HG02840 (cell line): Measurements from ENCODE around the gene PLXNB1.
"Not testable (repeated sequence)": the region's sequence is repeated elsewhere in the genome, so short reads cannot be mapped to it uniquely, and the experiment has no call there.

Experiments
- ATAC-seq: cut with Tn5 transposase; IDR thresholded peaks from one replicate; pipeline ENCODE4 v1.9.1; 2021; ENCODE audit warnings: mild to moderate bottlenecking, moderate library complexity, moderate number of reproducible peaks; ENCODE audit not compliant: unreplicated experiment, low FRiP score

The PLXNB1 gene

DNA sequence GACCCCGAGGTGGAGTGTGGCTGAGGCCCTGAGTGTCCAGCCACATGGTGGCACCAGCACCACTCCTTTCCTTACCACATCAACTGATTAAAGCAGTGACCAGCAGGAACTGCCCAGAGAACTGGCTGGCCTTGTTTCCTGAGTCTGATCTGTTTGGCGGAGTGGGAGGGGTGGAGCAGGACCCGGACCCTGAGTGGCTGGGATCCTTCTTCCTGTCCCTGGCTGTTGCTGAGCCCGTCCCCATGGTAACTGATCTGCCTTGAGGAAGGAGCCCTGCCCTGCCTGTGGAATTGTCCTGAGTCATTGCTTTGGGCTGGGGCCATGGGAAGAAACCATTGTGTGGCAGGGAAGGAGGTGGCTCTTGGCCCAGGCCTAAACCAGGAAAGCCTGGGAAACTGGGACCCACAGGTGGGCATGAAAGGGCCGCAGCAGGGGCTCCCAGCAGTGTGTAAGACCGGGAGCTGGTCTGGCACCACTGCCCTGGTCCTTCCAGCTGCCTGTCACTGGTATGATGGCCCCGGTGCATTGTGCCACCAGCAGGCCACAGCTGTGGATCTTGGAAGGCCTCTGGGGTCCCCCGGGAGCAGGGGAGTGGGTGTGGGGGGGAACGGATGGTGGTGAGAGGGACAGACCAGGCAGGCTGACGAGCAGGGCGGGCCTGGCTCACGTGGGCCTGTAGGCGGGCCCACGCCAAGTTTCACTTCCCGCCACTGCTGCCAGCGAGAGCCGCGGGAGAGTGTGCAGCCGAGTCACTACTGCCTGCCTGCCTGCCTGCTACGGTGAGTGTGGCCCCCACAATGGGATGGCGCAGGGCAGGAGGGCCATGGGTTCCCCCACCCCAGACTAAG is 35.9 kb upstream of the PLXNB1 start:
- ATAC-seq: peak; percentile 66

DNA sequence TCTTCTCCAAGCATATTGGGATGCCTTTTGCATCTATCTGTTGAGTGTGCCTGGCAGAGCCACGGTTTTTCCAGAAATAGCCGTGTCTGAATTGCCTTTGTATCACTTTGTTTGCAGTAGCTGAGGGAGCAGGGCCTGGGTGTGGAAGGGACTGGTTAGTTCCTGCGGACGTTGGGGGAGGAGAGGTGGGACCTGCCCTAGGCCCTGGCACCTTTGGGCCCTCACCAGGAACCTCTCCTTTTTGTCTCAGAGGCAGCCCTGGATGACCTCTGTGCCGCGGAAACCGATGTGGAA is 35.3 kb upstream of the PLXNB1 start:
- ATAC-seq: no peak

DNA sequence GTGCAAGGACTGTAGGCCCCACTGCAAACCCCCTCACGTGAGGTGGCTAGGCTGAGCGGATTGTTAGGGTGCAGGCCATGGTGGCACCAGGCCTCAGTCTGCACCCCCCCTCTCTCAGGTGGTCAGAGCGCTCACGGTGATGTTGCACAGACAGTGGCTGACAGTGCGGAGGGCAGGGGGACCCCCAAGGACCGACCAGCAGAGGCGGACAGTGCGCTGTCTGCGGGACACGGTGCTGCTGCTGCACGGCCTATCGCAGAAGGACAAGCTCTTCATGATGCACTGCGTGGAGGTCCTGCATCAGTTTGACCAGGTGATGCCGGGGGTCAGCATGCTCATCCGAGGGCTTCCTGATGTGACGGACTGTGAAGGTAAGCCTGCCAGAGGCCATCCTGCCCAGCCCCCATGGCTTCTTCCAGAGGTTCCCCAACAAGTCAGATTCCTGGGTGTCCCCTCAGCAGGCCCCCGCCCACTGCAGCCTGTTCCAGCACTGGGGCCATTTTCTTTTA is 34.9 kb upstream of the PLXNB1 start:
- no peak for ATAC-seq

DNA sequence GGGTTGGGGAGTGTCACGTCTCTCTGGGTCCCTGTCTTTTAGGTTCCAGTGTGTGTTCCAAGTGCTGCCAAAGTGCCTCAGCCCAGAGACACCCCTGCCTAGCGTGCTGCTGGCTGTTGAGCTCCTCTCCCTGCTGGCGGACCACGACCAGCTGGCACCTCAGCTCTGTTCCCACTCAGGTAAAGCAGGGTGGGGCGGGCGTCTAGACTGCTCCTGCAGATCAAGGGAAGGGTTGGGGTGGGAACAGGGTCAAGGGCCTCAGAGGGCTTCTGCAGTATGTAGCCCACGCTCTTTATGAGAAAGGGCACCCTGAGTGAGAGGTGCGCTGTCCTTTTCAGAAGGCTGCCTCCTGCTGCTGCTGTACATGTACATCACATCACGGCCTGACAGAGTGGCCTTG is 33.8 kb upstream of the PLXNB1 start:
- no peak for ATAC-seq

DNA sequence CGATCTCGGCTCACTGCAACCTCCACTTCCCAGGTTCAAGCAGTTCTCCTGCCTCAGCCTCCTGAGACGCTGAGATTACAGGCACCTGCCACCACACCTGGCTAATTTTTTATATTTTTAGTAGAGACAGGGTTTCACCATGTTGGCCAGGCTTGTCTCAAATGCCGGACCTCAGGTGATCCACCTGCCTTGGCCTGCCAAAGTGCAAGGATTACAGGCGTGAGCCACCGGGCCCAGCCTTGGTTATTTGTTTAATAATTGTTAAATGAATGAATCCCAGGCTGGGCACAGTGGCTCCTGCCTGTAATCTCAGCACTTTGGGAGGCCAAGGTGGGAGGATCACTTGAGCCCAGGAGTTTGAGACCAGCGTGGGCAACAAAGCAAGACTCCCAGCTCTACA is 31.9 kb upstream of the PLXNB1 start:
- not testable (repeated sequence) for ATAC-seq

DNA sequence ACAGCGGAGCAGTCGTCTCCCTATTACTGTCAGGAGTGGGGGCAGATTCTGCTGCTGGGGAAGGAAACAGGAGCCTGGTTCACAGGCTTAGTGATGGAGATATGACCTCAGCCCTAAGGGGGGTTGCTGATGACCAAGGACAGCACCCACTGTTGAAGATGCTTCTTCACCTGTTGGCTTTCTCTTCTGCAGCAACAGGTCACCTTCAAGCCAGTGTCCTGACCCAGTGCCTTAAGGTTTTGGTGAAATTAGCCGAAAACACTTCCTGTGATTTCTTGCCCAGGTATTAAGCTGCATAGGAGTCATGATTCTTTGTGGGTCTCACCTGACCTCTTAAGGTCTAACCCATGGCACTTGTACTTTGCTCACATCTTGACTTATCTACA is 30.6 kb upstream of the PLXNB1 start:
- no peak for ATAC-seq

DNA sequence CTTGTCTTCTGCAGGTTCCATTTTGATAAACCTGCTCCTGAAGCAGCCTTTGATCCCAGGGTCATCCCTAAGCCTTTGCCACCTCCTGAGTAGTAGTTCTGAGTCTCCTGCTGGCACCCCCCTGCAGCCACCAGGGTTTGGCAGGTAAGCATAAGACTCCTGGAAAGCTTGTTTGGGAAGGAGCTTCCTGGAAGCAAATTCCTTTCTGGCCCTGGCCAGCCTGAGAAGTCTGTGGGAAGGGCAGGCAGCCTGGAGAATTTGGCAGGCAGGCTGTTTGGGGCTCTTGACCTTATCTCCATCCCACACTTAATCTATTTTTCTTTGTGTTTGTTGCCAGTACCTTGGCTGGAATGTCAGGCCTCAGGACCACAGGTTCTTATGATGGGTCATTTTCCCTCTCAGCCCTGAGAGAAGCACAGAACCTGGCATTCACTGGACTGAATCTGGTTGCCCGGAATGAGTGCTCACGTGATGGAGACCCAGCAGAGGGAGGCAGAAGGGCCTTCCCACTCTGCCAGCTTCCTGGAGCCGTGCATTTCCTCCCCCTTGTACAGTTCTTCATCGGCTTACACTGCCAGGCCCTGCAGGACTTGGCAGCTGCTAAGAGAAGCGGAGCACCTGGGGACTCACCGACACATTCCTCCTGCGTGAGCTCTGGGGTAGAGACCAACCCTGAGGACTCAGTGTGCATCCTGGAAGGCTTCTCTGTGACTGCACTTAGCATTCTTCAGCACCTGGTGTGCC is 30.1 kb upstream of the PLXNB1 start:
- no peak for ATAC-seq

DNA sequence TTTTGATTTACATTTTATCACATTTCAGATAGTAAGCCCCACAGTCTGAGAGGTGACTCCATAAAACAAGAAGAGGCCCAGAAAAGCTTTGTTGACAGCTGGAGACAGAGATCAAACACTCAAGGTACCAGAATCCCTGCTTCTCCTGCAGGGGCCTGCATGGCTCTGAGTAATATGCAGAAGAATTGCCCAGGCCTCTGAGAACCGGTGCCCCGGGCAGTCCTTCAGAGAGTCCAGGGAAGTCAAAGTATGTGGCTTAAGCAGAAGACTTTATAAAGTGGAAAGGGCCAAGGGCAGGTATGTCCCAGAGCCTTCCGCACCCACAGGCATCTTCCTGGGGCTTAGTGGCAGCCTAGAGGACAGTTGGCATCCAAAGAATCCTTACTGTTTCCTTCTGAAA is 29.4 kb upstream of the PLXNB1 start:
- ATAC-seq: no peak

DNA sequence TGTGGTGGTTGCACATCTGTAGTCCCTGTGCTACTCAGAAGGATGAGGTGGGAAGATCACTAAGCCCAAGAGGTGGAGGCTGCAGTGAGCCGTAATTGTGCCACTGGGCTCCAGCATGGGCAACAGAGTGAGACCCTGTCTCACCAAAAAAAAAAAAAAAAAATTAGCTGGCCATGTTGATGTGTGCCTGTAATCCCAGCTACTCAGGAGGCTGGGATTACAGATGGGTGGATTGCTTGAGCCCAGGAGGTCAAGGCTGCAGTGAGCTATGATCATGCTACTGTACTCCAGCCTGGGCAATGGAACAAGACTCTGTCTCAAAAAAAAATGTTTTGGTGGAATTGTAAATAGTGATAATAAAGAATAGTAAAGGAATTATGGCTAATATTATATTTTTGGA is 26.6 kb upstream of the PLXNB1 start:
- no peak for ATAC-seq

DNA sequence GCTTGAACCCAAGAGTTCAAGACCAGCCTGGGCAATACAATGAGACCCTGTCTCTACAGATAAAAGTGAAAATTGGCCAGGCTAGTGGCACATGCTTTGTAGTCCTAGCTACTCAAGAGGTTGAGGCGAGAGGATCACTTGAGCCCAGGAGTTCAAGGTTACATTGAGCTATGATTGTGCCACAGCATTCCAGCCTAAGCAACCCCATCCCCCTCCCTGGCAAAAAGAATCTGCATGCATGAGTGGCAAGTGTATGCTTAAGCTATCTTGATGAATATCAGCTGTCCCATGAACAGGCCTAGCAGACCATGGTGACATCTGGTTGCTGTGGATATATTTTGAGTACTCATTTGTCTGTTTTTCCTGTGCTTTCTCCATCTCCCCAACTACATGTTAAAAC is 21.4 kb upstream of the PLXNB1 start:
- ATAC-seq: no peak

DNA sequence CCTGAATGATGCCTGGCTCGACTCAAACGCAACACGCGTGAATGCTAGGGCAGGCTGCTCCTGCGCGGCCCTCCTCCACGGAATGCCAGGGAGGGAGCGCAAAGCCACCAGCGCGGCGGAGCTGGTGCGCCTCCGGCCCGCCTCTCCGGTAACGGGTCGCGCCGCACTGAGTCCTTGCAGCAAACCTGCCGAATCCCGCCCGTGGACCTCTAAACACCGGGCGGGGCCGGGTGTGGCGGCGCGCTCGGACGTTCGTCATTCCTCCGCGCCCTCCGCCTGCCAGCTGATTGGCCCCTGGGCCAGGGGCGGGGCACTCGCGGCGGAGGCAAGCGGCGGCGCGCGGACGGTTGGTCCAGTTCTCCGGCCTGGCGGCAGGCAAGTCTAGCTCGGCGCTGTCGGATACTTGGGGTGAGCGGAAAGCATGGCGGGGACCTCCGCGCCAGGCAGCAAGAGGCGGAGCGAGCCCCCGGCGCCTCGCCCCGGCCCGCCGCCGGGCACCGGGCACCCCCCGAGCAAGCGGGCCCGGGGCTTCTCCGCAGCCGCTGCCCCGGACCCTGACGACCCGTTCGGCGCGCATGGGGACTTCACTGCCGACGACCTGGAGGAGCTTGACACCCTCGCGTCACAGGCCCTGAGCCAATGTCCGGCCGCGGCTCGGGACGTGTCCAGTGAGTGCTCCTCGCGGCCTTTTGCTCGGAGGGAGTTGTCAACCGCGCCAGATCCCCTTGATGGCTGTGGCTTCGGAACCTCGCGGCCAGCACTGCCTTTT is 16.7 kb upstream of the PLXNB1 start, which contains the start of gene ATRIP:
Gene ATRIP (plus strand): TSS at position 313 of the 769 bp plus-strand sequence. CDS start 109 bp downstream, at position 422.
- peak; percentile 89 for ATAC-seq

DNA sequence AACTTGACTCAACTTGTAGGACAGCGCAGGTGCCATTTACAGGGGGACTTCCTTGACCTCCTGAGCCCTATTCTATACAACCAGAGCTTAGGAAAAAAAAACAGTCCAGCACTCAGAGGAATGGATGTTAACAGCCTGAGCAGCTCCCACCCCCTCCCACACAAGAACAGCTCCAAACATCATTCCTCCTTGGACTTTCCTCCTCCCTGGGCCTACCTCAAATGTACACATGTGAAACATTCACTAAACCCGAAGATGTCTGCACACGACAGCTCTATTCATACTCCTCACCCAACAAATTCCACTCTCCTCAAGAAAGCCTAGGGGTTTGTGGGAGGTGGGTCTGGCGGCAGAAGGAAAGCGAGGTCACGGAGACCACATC is 16.1 kb upstream of the PLXNB1 start:
- no peak for ATAC-seq

DNA sequence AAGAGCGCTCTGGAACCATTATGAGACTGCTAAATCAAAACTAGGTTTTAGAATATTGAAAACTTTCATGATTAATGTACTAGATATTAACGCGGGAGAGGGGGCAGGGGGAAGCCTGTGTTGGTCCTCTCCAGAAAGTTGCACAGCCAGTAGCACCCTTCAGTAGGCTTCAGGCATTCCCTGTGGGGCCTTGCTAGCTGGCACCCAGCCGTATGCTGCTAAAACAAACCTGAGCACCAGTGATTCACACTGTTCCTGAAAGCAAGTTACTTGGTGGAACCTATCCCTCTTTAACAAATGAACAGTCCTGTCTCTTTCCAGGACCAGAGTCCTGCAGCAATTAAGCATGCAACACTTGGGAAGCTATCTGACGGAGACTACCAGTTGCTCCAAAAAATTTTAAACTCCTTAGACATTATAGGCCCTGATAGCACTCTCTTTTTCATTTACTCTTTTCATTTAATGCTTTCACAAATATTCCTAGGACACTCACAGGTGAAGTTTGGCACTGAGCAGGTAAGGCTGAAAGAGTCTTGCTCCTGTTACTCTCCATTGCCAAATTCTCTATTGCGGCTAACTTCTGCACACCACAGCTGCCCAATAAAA is 15.5 kb upstream of the PLXNB1 start:
- ATAC-seq: no peak

DNA sequence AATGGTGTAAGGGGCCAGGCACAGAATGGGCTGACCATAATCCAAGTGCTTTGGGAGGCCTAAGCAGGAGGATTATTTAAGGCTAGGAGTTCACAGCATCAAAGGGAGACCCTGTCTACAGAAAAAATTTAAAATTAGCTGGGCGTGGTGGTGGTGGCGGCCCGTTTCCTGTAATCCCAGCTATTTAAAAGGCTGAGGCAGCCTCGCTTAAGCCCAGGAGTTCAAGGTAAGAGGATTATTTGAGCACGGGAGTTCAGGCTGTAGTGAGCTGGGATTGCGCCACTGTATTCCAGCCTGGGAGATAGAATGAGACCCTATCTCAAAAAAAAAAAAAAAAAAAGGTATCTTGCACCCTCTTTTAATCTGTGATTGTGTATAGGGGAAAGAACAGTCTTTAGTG is 12.1 kb upstream of the PLXNB1 start:
- no peak for ATAC-seq

DNA sequence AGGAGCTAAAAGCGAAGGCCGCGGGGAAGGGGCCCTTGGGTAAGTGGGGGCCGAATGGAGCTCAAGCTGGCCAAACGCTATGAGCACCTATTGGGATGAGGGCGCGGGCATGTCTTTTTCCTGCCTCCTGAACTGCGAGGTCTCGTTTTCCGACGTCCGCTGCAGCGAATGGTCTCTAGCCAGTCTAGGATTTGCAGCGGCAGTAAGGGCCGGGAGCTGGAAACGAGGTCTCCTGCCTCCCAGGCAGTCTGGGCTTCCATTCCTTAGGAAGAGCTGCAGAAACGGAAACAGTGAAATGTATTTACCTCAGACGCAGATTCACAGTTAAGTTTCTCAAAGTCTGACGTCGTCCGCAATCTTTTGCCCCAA is 10.7 kb upstream of the PLXNB1 start:
- no peak for ATAC-seq

DNA sequence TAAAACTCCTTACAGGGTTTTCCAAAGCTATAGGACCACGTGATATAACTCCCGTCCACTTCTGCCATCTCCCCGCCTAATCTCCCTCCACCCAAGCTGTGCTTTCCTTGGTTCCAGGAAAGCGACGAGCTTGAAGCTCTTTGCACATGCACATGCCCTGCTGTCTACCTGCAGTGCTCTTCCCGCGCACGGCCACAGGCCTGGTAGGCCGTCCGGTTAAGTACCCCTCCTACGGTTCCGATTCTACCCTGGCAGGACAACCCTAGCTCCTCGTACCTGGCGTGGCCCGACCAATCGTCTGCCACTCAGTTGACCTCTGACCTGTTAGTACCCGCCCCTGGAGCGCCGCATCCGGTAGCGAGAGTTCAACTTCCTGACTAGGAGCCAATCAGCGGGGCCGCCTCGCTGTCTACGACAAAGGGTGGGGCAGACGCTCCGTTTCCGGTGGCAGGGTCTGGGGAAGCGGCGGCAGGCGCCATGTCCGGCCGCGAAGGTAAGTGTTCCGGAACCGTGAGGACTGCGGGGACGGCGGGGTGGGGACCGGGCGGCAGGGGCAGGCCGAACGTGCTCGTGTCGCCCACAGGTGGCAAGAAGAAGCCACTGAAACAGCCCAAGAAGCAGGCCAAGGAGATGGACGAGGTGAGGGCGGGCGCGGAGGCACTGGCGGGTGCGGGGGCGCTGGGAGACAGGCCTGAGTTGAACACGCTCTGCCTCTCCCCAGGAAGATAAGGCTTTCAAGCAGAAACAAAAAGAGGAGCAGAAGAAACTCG is 10.1 kb upstream of the PLXNB1 start, which contains the start of the genes CCDC51 and TMA7:
Gene CCDC51 (minus strand): TSS at position 300 of the 770 bp plus-strand sequence. CDS start 4,991 bp downstream, outside the sequence.
Gene TMA7 (plus strand): TSS at position 438 of the 770 bp plus-strand sequence. CDS start 40 bp downstream, at position 478.
- ATAC-seq: peak; percentile 99

DNA sequence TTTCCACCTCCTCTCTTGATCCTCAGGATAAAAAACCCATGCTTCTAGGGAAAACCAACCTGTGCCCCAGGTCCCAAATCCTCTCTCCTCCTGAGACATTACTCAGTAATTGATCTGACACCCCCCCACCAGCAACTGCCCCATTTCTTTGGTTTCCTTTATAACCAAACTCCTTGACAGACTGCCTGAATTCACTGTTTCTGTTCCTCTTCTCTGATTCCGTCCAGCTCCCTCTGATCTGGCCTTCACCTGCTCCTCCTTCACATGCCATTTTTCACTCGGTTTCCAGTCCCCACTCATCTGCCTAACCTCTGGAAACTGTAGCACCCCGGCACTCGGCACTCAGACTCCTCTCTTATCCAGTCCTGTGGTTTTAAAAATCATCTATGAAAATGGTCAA is 7.9 kb upstream of the PLXNB1 start:
- no peak for ATAC-seq

DNA sequence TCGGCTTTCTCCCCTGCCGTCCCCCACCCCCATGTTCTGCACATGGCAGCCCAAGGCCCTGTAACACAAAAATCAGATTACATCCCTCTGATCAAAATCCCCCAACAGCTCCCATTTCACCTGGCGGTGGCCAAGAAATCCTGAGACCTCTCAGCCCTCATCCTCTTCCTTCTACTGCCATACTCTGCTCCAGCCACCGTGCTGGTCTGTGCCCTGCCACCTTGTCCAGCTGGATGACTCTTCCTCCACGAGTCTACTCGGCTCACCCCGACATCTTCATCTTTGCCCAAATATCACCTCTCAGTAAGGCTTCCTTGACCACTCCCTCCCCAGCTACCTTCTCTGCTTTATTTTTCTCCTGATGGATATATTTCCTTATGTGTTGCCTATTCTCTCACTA is 7.0 kb upstream of the PLXNB1 start:
- no peak for ATAC-seq

DNA sequence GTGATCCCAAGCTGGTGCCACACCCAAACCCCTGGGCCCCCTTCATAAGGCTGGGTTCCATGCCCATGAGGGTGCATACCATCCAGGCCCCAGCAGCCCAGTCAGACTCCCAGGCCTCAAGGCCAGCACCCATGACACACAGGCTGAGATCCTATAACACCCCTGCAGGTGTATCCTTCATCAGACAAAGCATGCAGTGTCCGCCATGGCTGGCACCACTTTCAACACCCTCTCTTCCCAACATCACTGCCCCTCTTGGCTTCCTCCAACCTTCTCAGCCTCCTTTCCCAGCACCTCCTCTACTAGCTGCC is 6.5 kb upstream of the PLXNB1 start:
- ATAC-seq: no peak
